SKM-1 (cell line): ENCODE data around the gene METTL2B.

ENCODE experiments used
- DNase-seq: peaks from one replicate; lab custom pipeline; 2025; ENCODE audit not compliant: unreplicated experiment; lab: John Stamatoyannopoulos, UW

METTL2B gene

GRCh38 chr7:128476402-128477335 is at the start of gene METTL2B:
METTL2B (plus strand) TSS chr7:128476748; CDS start chr7:128476766, 18 bp downstream.
- DNase-seq, result peak; percentile 80

GRCh38 chr7:128427289-128427891 is 49.2 kb upstream of the METTL2B start:
- peak; percentile 61 for DNase-seq

- DNase-seq, result no peak
These were observed 46.3 kb upstream of the METTL2B start for GRCh38 chr7:128430207-128430606.

- DNase-seq, result no peak
These were observed 45.3 kb upstream of the METTL2B start for GRCh38 chr7:128431221-128431620.

GRCh38 chr7:128431754-128432153 is 44.8 kb upstream of the METTL2B start:
- DNase-seq, result no peak

- no peak for DNase-seq
These were observed 41.9 kb upstream of the METTL2B start for GRCh38 chr7:128434413-128435326.

- no peak for DNase-seq
These were observed 41.2 kb upstream of the METTL2B start for GRCh38 chr7:128435327-128435686.

- peak; percentile 92 for DNase-seq
These were observed 38.9 kb upstream of the METTL2B start for GRCh38 chr7:128437426-128438332.

- no peak for DNase-seq
These were observed 34.2 kb upstream of the METTL2B start for GRCh38 chr7:128442356-128442755.

GRCh38 chr7:128443831-128444600 is 32.5 kb upstream of the METTL2B start:
- DNase-seq, result no peak

GRCh38 chr7:128446306-128446705 is 30.2 kb upstream of the METTL2B start:
- DNase-seq, result no peak

GRCh38 chr7:128447941-128448564 is 28.5 kb upstream of the METTL2B start:
- DNase-seq, result no peak

- DNase-seq, result no peak
These were observed 27.7 kb upstream of the METTL2B start for GRCh38 chr7:128448751-128449302.

GRCh38 chr7:128450409-128450808 is 26.1 kb upstream of the METTL2B start:
- peak; percentile 46 for DNase-seq

GRCh38 chr7:128450913-128451312 is 25.6 kb upstream of the METTL2B start:
- no peak for DNase-seq

- no peak for DNase-seq
These were observed 24.0 kb upstream of the METTL2B start for GRCh38 chr7:128452552-128452951.

GRCh38 chr7:128453836-128454804 is 22.4 kb upstream of the METTL2B start:
- no peak for DNase-seq
